CD1c-positive myeloid dendritic cell (primary cell): ENCODE measurements around the gene FGF1.

Source experiments
- DNase-seq: peaks from one replicate; pipeline ENCODE4 v3.0.0-alpha.2; 2016; ENCODE audit errors: extremely low spot score

FGF1 gene

GRCh38 chr5:142542906-142543305, 143.0 kb downstream of the FGF1 start:
- DNase-seq = no peak
